Activated naive CD8-positive, alpha-beta T cell (primary cell): ENCODE data around the gene EIF2AK2.
A peak's percentile ranks its signal among the peaks of the same experiment; 100 is the strongest.

Source experiments
- H3K27ac Mint-ChIP-seq: one replicate; pipeline ENCODE4 v1.8.0; 2021; ENCODE audit warnings: mixed read lengths
- H3K27me3 Mint-ChIP-seq: one replicate; pipeline ENCODE4 v1.8.0; 2021; ENCODE audit warnings: mixed read lengths
- H3K36me3 Mint-ChIP-seq: one replicate; pipeline ENCODE4 v1.8.0; 2021; ENCODE audit warnings: mixed read lengths
- H3K4me1 Mint-ChIP-seq: one replicate; pipeline ENCODE4 v1.8.0; 2021; ENCODE audit warnings: low read depth, mixed read lengths
- H3K4me3 Mint-ChIP-seq: one replicate; pipeline ENCODE4 v1.8.0; 2021; ENCODE audit warnings: mild to moderate bottlenecking, mixed read lengths
- H3K9me3 Mint-ChIP-seq: one replicate; pipeline ENCODE4 v1.8.0; 2021; ENCODE audit warnings: low read depth, mixed read lengths

The EIF2AK2 gene

GRCh38 chr2:37188570-37188969 is 31.8 kb upstream of the EIF2AK2 start, which contains the start of gene SULT6B1:
Gene SULT6B1 (minus strand): TSS chr2:37188670. CDS start chr2:37188640, 30 bp downstream.
- Mint-ChIP-seq H3K27ac (no peak within 1 kb of the TSS), H3K4me1 (no peaks in the 10 kb centered on the region), H3K36me3 (no peaks in the 10 kb centered on the region), H3K4me3 (no peak within 1 kb of the TSS), H3K27me3 (no peaks in the 10 kb centered on the region), H3K9me3 (no peaks in the 10 kb centered on the region)

DNA sequence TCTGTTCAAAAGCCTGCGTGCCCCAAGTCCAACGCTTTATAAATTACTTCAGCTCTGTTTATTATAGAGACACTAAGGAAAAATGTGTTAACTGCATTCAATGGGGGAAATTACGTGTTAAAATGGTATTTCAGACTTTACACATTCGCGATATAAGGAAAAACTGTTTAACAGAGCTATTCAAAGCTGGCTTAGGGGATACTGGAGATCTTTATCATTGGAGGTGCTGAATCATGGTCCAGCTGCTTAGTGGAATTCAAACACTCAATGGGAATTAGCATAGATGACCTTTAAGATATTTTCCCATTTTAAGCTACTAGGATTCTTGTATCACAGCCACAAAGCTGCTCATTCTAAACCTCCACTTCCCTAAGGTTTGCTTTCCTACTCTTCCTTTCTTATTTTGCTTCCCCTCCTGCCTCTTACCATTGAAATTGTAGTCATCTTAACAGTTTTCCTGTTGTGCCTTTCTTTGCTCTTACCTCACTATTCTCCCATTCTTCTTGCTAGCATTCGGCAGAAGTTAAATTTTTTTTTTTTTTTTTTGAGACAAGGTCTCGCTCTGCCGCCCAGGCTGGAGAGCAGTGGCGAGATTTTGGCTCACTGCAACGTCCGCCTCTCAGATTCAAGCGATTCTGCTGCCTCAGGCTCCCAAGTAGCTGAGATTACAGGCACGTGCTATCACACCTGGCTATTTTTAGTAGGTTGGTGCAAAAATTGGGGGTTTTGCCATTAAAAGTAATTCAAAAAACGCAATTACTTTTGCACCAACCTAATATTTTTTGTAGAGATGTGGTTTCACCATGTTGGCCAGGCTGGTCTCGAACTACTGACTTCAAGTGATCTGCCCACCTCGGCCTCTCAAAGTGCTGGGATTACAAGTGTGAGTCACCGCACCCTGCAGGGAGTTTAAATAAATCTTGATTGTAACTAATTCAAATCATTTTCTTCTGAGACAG is 25.2 kb upstream of the EIF2AK2 start:
- no peaks in the 10 kb centered on the region for H3K36me3 Mint-ChIP-seq
- H3K4me1 Mint-ChIP-seq, result no peaks in the 10 kb centered on the region
- no peaks in the 10 kb centered on the region for H3K27me3 Mint-ChIP-seq
- no peak overlapping the region for H3K27ac Mint-ChIP-seq
- no peaks in the 10 kb centered on the region for H3K9me3 Mint-ChIP-seq
- no peak overlapping the region for H3K4me3 Mint-ChIP-seq

DNA sequence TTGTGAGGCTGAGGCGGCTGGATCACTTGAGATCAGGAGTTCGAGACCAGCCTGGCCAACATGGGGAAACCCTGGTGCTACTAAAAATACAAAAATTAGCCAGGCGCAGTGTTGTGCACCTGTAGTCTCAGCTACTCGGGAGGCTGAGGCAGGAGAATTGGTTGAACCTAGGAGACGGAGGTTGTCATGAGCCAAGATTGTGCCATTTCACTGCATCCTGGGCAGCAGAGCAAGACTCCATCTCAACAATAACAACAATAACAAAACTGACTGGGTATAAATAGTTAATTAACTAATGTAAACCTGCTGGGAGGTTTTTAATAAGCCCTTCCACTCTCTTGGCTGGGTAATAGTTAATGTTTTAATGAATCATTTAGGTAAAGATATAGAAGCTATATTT is 23.9 kb upstream of the EIF2AK2 start:
- no peak overlapping the region for H3K4me3 Mint-ChIP-seq
- no peaks in the 10 kb centered on the region for H3K36me3 Mint-ChIP-seq
- H3K4me1 Mint-ChIP-seq, result no peaks in the 10 kb centered on the region
- H3K9me3 Mint-ChIP-seq, result no peaks in the 10 kb centered on the region
- no peak overlapping the region for H3K27ac Mint-ChIP-seq
- no peaks in the 10 kb centered on the region for H3K27me3 Mint-ChIP-seq

- H3K27ac Mint-ChIP-seq, result no peak overlapping the region
- H3K9me3 Mint-ChIP-seq, result no peaks in the 10 kb centered on the region
- H3K4me3 Mint-ChIP-seq, result no peak overlapping the region
- no peaks in the 10 kb centered on the region for H3K4me1 Mint-ChIP-seq
- no peaks in the 10 kb centered on the region for H3K27me3 Mint-ChIP-seq
- no peaks in the 10 kb centered on the region for H3K36me3 Mint-ChIP-seq
Observed at GRCh38 chr2:37180006-37180639, 23.3 kb upstream of the EIF2AK2 start.

DNA sequence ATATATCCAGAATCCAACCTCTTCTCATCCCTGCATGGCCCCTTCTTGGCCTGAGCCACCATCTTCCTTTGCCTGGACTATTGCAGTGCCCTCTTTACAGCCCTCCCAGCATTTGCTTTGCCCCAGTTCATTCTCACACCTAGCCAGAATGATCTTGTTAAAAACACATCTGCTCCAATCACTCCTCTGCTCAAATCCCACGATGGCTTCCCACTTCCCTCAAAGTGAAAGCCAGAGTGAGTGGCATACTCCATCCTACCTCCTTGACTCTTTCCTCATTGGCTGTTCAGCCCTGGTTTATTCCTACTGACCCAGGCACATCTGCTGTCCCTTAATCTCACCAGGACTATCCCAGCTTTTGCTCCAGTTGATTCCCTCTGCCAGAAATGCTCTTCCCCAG is 17.0 kb upstream of the EIF2AK2 start:
- Mint-ChIP-seq H3K36me3 (no peaks in the 10 kb centered on the region), H3K4me3 (no peak overlapping the region), H3K27ac (no peak overlapping the region), H3K27me3 (no peaks in the 10 kb centered on the region), H3K9me3 (no peaks in the 10 kb centered on the region), H3K4me1 (no peaks in the 10 kb centered on the region)

- Mint-ChIP-seq H3K27ac (no peak overlapping the region), H3K9me3 (no peaks in the 10 kb centered on the region), H3K36me3 (no peaks in the 10 kb centered on the region), H3K4me1 (no peaks in the 10 kb centered on the region), H3K27me3 (no peaks in the 10 kb centered on the region), H3K4me3 (no peak overlapping the region)
Observed at GRCh38 chr2:37171624-37171950, 14.8 kb upstream of the EIF2AK2 start.

GRCh38 chr2:37168217-37168981 is 11.6 kb upstream of the EIF2AK2 start:
- H3K4me1 Mint-ChIP-seq, result no peaks in the 10 kb centered on the region
- H3K4me3 Mint-ChIP-seq, result no peak overlapping the region
- H3K27me3 Mint-ChIP-seq, result no peaks in the 10 kb centered on the region
- H3K27ac Mint-ChIP-seq, result no peak overlapping the region
- H3K9me3 Mint-ChIP-seq, result peaks cover 3% of the 10 kb centered on the region
- peaks cover 4% of the 10 kb centered on the region for H3K36me3 Mint-ChIP-seq

DNA sequence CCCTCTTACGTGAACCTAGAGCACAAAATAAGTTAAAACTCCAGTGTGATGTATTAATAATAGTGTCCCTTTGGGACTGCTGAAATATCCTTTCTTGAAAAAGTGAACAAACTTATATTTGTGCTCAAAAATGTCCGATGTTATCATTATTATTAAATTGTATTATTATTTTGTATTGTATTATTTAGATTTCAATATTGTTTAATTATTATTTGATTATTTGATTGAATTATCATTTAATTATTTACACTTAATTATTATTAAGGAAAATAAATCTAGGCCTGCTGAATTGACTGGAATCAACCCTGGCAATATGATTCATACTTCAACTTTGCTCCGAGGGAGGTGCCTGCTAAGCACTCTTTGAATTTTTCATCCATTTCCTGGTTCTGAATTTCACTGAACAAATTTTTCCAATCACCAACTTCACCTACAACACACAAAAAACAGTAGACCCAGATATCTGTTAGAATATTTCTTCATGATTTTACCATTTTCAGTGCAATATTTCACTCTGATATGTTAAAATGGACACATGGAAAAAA is 10.9 kb upstream of the EIF2AK2 start:
- Mint-ChIP-seq H3K4me1 (no peaks in the 10 kb centered on the region), H3K27ac (no peak overlapping the region), H3K36me3 (peaks cover 4% of the 10 kb centered on the region), H3K9me3 (peaks cover 3% of the 10 kb centered on the region), H3K27me3 (no peaks in the 10 kb centered on the region), H3K4me3 (no peak overlapping the region)

- peaks cover 4% of the 10 kb centered on the region for H3K4me1 Mint-ChIP-seq
- peaks cover 3% of the 10 kb centered on the region for H3K9me3 Mint-ChIP-seq
Observed at GRCh38 chr2:37164757-37165156, 8.0 kb upstream of the EIF2AK2 start.

GRCh38 chr2:37156071-37156856 is 516 bp downstream of the EIF2AK2 start:
- Mint-ChIP-seq H3K36me3 (peaks cover 18% of the 10 kb centered on the region), H3K27ac (peak overlapping the region; percentile 95), H3K4me3 (peak overlapping the region; percentile 96), H3K27me3 (no peaks in the 10 kb centered on the region), H3K9me3 (peaks cover 11% of the 10 kb centered on the region), H3K4me1 (peaks cover 54% of the 10 kb centered on the region)

More at GRCh38 chr2:37164757-37165156, 8.0 kb upstream of the EIF2AK2 start:
- Mint-ChIP-seq H3K27me3 (no peaks in the 10 kb centered on the region), H3K27ac (no peak overlapping the region), H3K36me3 (peaks cover 4% of the 10 kb centered on the region), H3K4me3 (no peak overlapping the region)

DNA sequence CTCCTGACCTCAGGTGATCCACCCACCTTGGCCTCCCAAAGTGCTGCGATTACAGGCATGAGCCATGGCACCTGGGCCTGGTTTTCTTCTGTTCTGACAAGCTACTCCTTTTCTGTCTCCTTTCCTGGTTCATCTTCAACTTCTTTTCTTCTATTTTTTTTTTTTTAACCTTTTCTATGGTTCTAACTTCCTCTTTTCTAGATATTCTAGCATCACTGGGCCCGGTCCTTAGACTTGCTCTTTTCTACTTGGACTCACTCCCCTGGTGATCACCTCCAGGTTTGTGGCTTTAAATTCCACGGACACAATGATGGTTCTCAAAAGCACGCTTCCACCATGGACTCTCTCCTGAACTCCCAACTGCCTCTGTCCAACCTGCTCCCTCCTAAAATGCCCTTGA is 2.0 kb downstream of the EIF2AK2 start:
- H3K27ac Mint-ChIP-seq, result peak overlapping the region; percentile 95
- H3K9me3 Mint-ChIP-seq, result peaks cover 11% of the 10 kb centered on the region
- no peaks in the 10 kb centered on the region for H3K27me3 Mint-ChIP-seq
- peaks cover 18% of the 10 kb centered on the region for H3K36me3 Mint-ChIP-seq
- H3K4me3 Mint-ChIP-seq, result peak overlapping the region; percentile 96
- H3K4me1 Mint-ChIP-seq, result peaks cover 63% of the 10 kb centered on the region

GRCh38 chr2:37153224-37153623 is 3.6 kb downstream of the EIF2AK2 start:
- Mint-ChIP-seq H3K27me3 (no peaks in the 10 kb centered on the region), H3K4me1 (peaks cover 59% of the 10 kb centered on the region), H3K4me3 (no peak overlapping the region), H3K27ac (no peak overlapping the region), H3K9me3 (peaks cover 11% of the 10 kb centered on the region), H3K36me3 (peaks cover 18% of the 10 kb centered on the region)

DNA sequence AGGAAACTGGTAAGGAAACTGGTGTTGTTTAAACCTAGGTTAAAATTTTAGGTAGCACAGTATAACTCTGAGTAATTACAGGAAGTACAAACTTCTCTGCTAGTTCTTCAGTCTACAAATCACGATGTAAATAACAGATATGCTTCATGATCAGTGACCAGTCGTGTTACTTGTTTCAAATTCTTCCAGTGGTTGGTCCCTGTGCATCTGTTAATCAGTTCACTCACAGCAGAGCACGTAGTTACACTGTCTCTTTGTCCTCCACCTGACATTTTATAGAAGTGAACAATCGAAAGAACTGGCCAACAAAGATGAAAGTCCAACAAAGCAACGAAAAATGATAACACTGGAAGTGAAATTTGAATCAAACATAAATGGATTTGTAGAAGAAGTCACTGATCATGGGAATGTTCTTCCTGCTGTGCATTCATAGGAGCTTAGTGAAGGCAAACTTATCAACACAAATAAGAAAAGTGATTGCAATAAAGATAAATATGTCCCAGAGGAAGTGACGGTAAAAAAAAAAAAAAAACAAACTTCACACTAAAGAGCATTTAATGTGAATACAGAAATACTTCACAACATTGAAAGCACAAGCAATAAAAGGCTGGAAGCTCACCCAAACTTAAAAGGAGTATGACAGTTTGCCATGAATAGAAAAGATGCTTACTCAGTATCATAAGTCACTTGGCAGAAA is 7.0 kb downstream of the EIF2AK2 start:
- Mint-ChIP-seq H3K36me3 (peaks cover 13% of the 10 kb centered on the region), H3K27me3 (no peaks in the 10 kb centered on the region), H3K4me3 (no peak overlapping the region), H3K4me1 (peaks cover 34% of the 10 kb centered on the region), H3K27ac (no peak overlapping the region), H3K9me3 (peaks cover 11% of the 10 kb centered on the region)

DNA sequence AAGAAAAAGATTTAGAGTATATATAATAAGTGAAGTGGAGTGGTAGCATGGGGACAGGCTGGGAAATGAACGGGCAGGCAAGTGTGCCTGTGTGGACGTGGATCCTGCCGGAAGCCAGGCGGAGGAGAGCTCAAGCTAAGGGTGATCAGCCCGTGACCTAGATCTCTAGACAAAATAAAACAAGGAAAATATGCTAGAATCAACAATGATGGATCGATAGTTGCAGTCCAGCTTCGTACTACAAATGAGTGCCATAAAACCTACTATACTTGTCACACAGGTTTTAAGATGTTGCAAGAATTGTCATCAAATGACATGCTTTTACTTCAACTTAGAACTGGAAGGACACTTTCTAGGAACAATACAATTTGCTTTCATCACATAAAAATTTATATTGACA is 8.5 kb downstream of the EIF2AK2 start:
- Mint-ChIP-seq H3K4me1 (peaks cover 27% of the 10 kb centered on the region), H3K36me3 (peaks cover 6% of the 10 kb centered on the region), H3K27me3 (no peaks in the 10 kb centered on the region), H3K9me3 (peaks cover 5% of the 10 kb centered on the region), H3K4me3 (no peak overlapping the region), H3K27ac (no peak overlapping the region)
